NT2/D1 (cell line): ENCODE results near the gene WNK1.

Source experiments
- SUZ12 ChIP-seq: IDR thresholded peaks from 2 replicates; pipeline ENCODE4 v1.6.1; 2011; ENCODE audit not compliant: insufficient read length, insufficient read depth; ENCODE audit errors: extremely low read depth
- YY1 ChIP-seq: IDR thresholded peaks from 2 replicates; pipeline ENCODE4 v1.6.1; 2011; ENCODE audit not compliant: insufficient read length, insufficient read depth
- ZNF274 ChIP-seq: IDR thresholded peaks from 2 replicates; pipeline ENCODE4 v1.6.1; 2011; ENCODE audit warnings: mild to moderate bottlenecking, low read depth, low read length

GRCh38 chr12:946212-946611 lies 193.8 kb downstream of the WNK1 start:
- TF ChIP-seq YY1 (no peak), ZNF274 (no peak), SUZ12 (no peak)
